Central memory CD4-positive, alpha-beta T cell (primary cell): ENCODE measurements around the gene IL27RA.

Source experiments
- DNase-seq: peaks from one replicate; pipeline ENCODE4 v3.0.0; 2022

IL27RA gene

DNA sequence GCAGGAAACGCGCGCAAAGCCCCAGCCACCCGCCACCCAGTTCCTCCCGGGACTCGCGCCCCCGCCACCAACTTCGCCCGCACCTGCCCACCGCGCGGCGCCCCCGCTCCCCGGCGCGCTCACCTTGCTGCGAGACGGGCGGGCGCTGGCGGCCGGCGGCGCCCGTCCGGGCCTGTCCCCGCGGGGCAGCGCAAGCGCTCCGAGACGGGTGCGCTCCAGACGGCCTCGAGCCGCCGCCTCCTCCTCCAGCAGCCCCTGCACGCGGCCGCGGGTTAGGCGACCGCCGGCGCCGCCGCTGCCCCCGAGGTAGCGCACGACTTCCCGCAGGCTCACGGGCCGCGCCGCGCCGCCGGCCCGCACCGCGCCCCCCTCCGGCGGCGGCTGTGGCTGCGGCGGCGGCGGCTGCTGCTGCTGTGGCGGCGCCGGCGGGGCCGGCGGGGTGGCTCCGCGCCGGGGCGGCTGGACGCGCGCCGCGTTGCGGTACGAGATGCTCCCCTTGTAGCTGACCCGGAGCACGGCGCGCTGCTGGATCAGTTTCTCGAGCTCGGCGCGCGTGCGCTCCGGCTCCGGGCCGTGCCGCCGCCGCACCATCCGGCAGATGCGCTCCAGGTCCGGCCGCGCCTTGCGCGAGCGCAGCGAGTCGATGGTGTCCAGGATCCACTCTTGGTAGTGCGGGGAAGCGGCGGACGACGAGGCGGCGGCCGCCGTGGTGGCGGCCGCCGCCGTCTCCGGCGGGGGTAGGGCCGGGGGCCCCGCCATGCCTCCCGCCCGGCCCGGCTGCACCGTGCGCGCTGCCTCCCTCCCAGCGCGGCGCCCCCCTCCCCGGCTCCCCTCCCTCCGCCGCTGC, 58.3 kb downstream of the IL27RA start:
- peak; percentile 23 for DNase-seq

GRCh38 chr19:14090509-14091080, 59.0 kb downstream of the IL27RA start, which contains the start of gene SAMD1:
SAMD1 (minus strand) TSS chr19:14090751.
- DNase-seq = peak; percentile 77

- DNase-seq = peak; percentile 74
Measured at GRCh38 chr19:14091081-14091812, 59.7 kb downstream of the IL27RA start.

GRCh38 chr19:14091813-14092462, 60.4 kb downstream of the IL27RA start:
- no peak for DNase-seq

GRCh38 chr19:14093117-14093823, 61.7 kb downstream of the IL27RA start:
- no peak for DNase-seq

DNA sequence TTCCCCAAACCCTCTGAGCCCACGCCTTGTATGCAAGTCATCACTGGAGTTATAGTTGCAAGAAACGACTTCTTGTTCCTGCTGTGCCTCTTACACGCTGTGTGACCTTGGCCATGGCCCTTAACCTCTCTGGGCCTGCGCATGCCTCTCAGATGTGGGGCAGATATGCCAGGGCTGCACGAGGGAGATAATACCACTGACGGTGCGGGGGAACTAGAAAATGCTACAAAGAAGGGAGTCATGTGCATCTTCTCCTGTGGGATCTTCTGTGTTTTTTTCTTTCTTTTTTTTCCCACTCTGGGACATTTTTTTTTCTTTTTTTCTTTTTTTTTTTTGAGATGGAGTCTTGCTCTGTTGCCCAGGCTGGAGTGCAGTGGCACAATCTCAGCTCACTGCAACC, 63.3 kb downstream of the IL27RA start:
- no peak for DNase-seq

GRCh38 chr19:14096272-14096992, 64.9 kb downstream of the IL27RA start:
- no peak for DNase-seq

GRCh38 chr19:14097532-14098151, 66.1 kb downstream of the IL27RA start:
- no peak for DNase-seq

DNA sequence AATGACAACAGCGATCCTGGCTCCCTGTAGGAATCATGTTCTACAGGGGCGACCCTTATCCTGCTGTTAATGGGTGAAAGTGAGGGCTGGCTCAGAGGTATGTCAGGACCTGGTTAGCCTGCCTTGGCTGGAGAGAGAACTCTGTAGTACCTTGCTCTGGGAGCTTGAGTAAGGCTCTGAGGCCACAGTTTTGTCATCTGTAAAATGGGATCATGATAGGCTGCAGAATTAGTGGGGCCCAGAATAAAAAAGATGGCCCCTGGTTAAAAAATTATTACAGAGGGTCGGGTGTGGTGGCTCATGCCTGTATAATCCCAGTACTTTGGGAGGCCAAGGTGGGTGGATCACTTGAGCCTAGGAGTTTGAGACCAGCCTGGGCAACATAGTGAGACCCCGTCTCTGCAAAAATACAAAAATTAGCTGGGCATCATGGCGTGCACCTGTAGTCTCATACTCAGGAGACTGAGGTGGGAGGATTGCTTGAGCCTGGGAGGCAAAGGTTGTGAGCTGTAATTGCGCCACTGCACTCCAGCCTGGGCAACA, 69.5 kb downstream of the IL27RA start:
- DNase-seq = no peak

DNA sequence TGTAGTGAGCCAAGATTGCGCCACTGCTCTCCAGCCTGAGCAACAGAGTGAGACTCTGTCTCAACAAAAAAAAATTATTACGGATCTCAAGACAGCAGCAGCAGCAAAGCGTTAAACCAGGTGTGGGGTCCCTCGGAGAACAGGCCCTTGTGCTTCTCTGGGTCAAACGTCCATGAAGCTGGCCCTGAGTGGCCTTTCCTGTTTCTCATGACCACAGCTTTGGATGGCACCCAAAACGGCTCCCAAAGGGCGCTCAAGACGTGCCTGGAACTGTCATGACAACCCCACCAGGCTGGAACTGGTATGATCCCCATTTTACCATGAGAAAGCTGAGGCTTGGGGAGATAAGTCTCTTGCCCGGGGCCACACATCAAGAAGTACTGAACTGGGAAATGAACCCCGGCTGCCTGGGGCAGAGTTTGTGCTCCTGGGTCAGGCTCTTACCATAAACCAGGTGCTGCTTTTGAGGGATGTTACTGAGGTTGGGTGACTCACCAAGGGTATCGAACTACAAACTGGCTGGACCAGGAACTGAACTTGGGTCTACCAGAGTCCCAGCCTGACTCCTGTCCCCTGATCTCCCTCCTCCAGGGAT, 70.6 kb downstream of the IL27RA start:
- no peak for DNase-seq

- DNase-seq = no peak
Measured at GRCh38 chr19:14102756-14103155, 71.2 kb downstream of the IL27RA start.
